Measurements from ENCODE around the gene PLEKHH3.

GRCh38 chr17:42677012-42677857 is 441 bp upstream of the PLEKHH3 start:
- TF ChIP-seq, protein P1, sequence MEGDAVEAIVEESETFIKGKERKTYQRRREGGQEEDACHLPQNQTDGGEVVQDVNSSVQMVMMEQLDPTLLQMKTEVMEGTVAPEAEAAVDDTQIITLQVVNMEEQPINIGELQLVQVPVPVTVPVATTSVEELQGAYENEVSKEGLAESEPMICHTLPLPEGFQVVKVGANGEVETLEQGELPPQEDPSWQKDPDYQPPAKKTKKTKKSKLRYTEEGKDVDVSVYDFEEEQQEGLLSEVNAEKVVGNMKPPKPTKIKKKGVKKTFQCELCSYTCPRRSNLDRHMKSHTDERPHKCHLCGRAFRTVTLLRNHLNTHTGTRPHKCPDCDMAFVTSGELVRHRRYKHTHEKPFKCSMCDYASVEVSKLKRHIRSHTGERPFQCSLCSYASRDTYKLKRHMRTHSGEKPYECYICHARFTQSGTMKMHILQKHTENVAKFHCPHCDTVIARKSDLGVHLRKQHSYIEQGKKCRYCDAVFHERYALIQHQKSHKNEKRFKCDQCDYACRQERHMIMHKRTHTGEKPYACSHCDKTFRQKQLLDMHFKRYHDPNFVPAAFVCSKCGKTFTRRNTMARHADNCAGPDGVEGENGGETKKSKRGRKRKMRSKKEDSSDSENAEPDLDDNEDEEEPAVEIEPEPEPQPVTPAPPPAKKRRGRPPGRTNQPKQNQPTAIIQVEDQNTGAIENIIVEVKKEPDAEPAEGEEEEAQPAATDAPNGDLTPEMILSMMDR (IDR thresholded peaks at IDR 0.05), result no peak
- TF ChIP-seq POLR2A (IDR thresholded peaks at IDR 0.05), result no peak

Measured in right lobe of liver (tissue), 4 donors.